ENCODE measurements around the gene CLIC3.

- TF ChIP-seq CTCF (conservative IDR thresholded peaks at IDR 0.05) (no peak), EZH2 (IDR thresholded peaks at IDR 0.05; ENCODE audit: low read depth) (no peak)
Observed at GRCh38 chr9:136958898-136959850, 37.2 kb downstream of the CLIC3 start.
